ENCODE data around the gene FSTL4.
A peak's percentile ranks its signal among the peaks of the same experiment; 100 is the strongest.

FSTL4 gene

DNA sequence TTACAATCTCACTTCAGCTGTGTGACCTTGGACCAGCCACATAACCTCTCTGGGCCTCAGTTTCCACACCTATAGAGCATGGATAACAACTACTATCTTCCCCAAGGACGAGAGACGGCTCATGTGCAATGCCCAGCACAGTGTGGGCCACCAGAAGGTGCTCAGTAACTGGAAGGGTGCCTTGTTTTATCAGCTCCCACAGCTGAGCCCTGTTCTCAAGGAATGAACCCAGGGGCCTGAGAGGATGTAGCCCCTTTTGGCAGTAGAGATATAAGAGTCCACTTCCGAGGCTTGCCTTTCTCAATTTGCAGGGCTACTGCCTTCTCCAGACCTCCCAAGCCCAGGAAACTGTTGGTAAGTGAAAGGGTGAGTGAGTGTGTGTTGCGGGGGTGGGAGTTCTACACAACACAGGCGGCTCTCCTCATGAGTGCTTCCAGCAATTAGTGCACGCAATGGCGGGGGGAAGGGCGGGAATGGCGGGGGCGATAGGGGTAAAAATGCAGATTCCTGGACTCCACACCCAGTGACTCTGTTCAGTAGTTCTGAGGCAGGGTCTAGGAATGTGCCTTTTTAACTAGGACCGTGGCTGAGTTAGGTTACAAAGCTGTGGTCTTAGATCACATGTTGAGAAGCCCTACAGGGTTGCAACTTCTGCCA is 185.1 kb downstream of the FSTL4 start:
- peak; percentile 1 for DNase-seq (ENCODE audit: low spot score)

DNA sequence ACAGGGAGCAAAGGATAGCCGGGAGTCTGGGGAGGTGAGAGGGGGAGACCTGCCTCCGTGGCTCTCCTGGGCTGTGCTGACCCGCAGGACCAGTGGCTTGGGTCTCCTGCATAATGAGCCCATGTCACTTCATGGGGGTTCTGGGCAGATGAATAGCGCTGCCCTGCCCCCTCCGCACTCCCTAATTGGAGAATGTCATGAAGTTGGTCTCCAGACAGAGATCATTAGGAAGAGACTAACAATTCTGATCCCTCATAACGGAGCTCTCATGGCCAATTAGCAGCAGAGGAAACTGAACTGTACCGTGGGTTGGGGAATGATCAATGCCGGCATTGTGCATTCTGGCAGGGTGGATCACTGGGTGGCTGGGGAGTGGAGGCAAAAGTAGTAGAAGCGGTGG is 186.1 kb downstream of the FSTL4 start:
- DNase-seq (ENCODE audit: low spot score) = no peak

GRCh38 chr5:133425764-133426163 is 186.6 kb downstream of the FSTL4 start:
- DNase-seq (ENCODE audit: low spot score) = no peak

GRCh38 chr5:133425222-133425621 is 187.1 kb downstream of the FSTL4 start:
- DNase-seq (ENCODE audit: low spot score) = no peak

- DNase-seq (ENCODE audit: low spot score) = peak; percentile 67
Measured at GRCh38 chr5:133423618-133424282, 188.6 kb downstream of the FSTL4 start.

GRCh38 chr5:133423011-133423617 is 189.2 kb downstream of the FSTL4 start:
- DNase-seq (ENCODE audit: low spot score) = no peak

DNA sequence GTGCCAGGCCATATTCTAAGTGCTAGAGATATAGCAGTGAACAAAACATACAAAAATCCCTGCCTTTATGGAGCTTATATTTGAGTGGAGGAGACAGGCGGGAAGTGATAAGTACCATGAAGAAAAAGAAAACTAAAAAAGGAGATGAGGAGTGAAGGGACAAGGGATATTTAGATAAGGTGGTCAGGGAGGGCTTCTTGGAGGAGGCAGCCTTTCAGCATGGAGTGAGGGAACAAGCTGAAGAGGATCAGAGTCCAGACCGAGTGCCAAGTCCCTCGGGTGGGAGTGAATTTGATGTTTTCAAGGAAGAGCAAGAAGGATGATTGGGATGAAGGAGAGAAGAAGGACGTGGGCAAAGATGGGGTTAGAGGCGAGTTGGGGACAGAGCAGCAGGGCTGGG is 190.5 kb downstream of the FSTL4 start:
- no peak for DNase-seq (ENCODE audit: low spot score)

DNA sequence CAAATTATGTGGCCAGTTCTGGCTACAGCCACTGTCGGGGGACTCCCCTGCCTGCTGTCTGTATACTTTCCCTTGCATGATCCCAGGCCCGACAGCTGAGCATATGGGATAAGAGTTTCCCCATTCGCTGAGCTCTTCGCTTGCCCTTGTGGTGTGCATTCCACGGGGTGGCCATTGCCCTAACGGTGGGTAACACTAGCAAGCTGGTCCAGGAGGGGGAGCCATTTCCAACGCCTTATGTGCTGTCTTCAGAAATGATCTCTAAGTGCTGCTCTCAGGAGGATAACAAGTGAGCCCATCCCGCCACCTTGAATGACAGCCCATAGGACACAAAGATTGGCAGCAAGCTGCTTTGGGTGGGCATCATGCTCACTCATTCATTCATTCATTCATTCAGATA is 190.9 kb downstream of the FSTL4 start:
- DNase-seq (ENCODE audit: low spot score) = peak; percentile 15

- no peak for DNase-seq (ENCODE audit: low spot score)
Measured at GRCh38 chr5:133420440-133421301, 191.7 kb downstream of the FSTL4 start.

GRCh38 chr5:133415906-133416305 is 196.4 kb downstream of the FSTL4 start:
- no peak for DNase-seq (ENCODE audit: low spot score)

- no peak for DNase-seq (ENCODE audit: low spot score)
Measured at GRCh38 chr5:133415506-133415905, 196.8 kb downstream of the FSTL4 start.

DNA sequence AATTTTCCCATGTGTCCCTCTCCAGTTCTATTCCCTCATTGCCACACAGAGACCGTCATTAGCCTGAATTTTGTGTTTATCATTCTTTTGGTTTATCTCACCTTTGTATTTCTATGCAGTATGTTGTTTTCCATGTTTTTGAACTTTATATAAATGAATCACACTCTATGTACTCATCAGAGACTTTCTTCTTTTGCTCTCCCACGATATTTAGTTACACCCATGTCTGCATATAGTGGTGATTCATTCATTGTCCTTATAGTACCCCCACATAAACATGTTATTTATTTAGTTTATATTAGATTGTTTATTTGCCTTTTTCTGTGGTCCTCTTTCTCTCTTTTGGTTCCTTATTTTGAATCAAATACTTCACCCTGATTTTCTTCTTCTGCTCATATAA is 199.7 kb downstream of the FSTL4 start:
- DNase-seq (ENCODE audit: low spot score) = no peak

DNA sequence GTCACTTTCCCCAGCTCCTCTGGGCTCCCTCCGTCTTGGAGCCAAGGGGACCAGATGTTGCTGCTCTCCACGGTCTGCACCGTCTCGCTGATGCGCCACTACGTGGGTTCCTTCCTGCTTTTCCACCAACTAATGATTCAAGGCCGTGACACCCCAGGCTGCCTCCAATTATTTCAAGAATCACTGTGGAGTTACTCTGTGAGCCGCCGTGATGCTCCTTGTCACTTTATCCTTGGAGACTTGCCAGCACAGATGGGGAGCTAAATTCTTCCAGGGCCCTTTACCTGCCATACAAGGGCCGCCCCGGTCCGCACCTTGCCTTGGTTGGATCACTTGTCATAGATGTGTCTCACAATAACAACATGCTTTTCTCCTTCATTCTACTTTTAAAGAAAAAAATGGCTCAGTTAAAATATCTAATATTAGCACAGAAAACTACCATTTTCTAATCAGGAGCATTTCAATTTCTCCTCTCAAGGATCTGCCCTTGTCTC is 202.0 kb downstream of the FSTL4 start:
- no peak for DNase-seq (ENCODE audit: low spot score)

DNA sequence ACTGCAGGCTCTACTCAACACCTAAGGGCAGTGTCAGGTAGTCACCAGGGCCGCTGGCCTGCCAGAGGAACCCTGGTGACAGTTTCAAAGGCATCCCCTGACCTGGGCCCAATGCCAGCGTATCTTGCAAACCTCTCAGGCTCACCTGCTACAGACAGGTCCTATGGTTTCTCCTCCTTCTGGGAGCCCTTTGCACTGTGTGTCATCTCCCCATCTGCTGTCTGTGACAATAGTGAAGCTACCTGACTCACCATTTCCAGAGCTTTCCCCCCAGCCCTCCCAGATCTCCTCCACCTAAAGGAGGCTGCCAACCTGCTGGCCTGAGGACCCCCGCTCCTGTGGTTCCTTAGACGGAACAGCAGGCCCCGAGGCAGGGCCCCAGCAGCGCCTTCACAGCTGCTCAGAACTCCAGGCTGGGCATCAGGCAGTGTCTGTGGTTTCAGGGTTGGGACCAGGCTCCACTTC is 203.1 kb downstream of the FSTL4 start:
- no peak for DNase-seq (ENCODE audit: low spot score)

GRCh38 chr5:133408322-133408721 is 204.0 kb downstream of the FSTL4 start:
- DNase-seq (ENCODE audit: low spot score) = no peak

- DNase-seq (ENCODE audit: low spot score) = peak; percentile 10
Measured at GRCh38 chr5:133406977-133407632, 205.2 kb downstream of the FSTL4 start.

DNA sequence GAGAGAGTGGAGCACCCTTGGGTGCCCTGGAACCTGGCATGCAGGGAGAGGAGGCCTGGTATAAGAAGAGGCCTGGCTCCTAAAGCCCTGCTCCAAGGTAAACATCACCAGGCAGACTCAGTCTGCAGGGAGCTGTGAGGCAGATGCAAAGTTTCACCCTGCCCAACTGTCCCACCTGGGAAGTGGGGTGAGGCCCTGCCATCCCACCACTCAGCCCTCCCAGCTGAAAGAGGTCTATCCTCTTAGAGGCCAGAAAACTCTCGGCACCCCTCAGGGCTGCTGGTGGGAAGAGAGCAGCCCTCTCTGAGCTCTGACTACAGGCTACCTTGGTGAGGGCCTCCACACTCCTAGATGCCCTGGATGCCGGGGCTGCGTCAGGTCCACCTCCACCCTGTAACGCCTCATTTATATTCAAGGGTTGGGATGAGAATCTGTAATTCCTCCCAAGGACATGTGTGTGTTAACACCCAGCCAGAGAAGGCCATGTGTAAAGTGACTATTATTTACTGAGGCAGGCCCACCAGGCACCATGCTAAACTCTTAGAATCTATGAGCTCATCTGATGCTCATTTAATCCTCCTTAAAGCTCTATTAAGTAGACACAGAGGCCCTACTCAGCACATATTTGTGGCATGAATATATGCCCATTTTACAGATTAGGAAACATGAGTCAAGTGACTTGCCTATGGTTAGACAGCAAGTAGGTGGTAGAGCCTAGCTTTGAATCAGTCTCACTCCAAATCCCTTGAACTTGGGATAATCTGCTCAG is 205.9 kb downstream of the FSTL4 start:
- no peak for DNase-seq (ENCODE audit: low spot score)

GRCh38 chr5:133405275-133406034 is 206.9 kb downstream of the FSTL4 start:
- DNase-seq (ENCODE audit: low spot score) = no peak

DNA sequence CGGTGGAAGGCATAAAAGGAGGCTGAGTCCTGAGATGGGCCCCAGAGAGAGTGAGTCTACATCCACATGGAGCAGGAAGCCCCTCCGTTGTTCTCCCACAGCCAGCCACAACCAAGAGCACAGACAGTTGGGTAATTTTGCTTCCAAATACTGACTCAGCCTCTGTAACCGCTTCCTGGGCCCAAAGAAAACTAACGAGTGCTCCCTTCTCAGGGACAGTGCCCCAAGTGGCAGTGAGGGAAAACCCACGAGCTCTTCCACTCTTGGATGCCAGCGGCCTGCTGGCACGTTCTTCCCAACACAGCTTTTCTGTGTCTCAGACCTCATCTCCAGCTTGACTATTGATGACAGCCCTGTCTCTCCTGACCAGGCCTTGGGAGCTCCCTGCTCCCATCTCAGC is 207.6 kb downstream of the FSTL4 start:
- DNase-seq (ENCODE audit: low spot score) = peak; percentile 6

DNA sequence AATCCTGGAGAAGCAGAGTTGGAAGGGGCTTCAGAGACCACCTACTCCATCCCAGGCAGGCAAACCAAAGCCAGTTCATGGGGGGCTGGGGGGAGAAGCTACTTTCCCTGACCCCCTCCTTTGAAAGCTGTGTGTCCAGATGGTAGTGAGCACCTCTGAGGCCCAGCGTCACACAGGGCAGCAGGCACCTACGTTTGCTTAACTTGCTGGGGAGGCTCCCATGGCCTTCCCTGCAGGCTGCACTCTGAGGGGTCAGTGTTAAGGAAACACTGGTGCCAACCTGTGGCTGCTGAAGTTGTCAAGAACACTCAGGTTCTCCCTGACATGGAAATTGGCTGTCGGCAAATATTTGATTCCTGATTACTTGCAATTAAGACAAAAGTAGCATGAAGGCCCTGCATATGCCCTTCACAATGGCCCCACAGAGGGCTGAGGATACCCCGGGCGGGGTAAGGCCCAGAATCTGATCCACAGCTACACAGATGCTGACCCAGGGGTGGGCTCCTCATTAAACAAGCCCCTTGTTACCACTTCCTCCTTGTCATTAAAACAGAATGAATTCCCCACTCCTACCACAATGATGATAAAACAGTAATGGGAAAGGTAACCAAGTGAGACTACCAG is 208.5 kb downstream of the FSTL4 start:
- no peak for DNase-seq (ENCODE audit: low spot score)

All from kidney tubule cell (primary cell).